ENCODE data around the gene DAB1. TPM values are rescaled to one million over a fixed set of nuclear protein-coding genes. Genes with fewer than 3 reads are reported as not detected.

The DAB1 gene
- total and polyA plus RNA-seq, 2 of the 8 experiments (the other 6 are each of a cell fraction or from before 2014, with no cell fraction given) = 4.4 to 11.8 TPM

DNA sequence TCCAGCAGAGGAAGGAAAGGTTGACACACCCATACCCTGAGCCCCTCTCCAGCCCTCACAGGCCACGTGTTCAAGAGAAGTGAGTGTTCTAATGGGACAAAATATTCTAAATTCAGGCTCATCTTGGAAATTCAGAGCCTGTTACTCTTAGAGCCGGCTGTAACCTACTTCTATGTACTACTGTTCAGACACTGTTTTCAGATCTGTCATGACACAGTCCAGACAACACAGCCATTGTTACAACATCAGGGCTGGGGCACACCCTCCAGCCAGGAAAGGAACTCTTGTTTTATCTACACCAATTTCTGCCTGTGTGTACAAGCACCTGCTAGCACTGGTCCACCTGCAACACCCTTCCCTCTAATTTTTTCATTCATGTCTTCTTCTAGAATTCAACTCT lies 312.7 kb downstream of the DAB1 start:
- no peaks in the 10 kb centered on the region for H3K9me3 ChIP-seq (ENCODE audit: insufficient read depth in 2 of 2, low read depth in 1 of 2, low read length in 1 of 2)
- no peaks in the 10 kb centered on the region for H3K79me2 ChIP-seq (ENCODE audit: control insufficient read depth in 1 of 2, insufficient read depth in 2 of 2, low read length in 2 of 2)
- no peak overlapping the region for H3K18ac ChIP-seq (ENCODE audit: extremely low read depth, low read length)
- no peak overlapping the region for H3K4ac ChIP-seq (replicated peaks; ENCODE audit: insufficient read length, low read depth, low read length)
- no peak overlapping the region for H2BK20ac ChIP-seq (ENCODE audit: low read length)
- no peak overlapping the region for H3K9ac ChIP-seq (replicated peaks in 1 of 4; ENCODE audit: extremely low read depth in 1 of 4, low read depth in 3 of 4, low read length in 3 of 4)
- no peaks in the 10 kb centered on the region for H3K23me2 ChIP-seq (ENCODE audit: low read depth, low read length)
- no peak overlapping the region for H2BK120ac ChIP-seq (replicated peaks; ENCODE audit: low read depth, low read length)
- no peak overlapping the region for H4K5ac ChIP-seq (ENCODE audit: insufficient read length, low read depth, low read length)
- 91% methylated on average over 2 of the region's 2 CpGs; no CpG with 5 or more reads in 1 of the 2 experiments for WGBS, 2 experiments (ENCODE audit: extremely low coverage in 1 of 2, insufficient coverage in 1 of 2, insufficient read length in 1 of 2, insufficient replicate concordance in 2 of 2, low coverage in 1 of 2, low lambda C conversion rate in 2 of 2, missing lambda C conversion rate in 1 of 2)
- no peak overlapping the region for H2BK5ac ChIP-seq (ENCODE audit: low read depth, low read length)
- no peak overlapping the region for H3K14ac ChIP-seq (ENCODE audit: insufficient read length)
- FAIRE-seq (no peak), DNase-seq (ENCODE audit: low read depth in 1 of 2, low spot score in 2 of 2) (no peak)
- H2BK15ac ChIP-seq (ENCODE audit: low read length) = no peak overlapping the region
- H2AK5ac ChIP-seq (ENCODE audit: low read depth, low read length) = no peak overlapping the region
- no peak overlapping the region for H4K8ac ChIP-seq (ENCODE audit: extremely low read depth, insufficient read depth, low read length)
- no peaks in the 10 kb centered on the region for H3K36me3 ChIP-seq (ENCODE audit: control insufficient read depth in 2 of 4, insufficient read depth in 4 of 4, low read length in 3 of 4)
- no peak overlapping the region for H2BK12ac ChIP-seq (ENCODE audit: low read depth, low read length)
- H3K56ac ChIP-seq (replicated peaks; ENCODE audit: insufficient read length, low read depth, low read length) = no peak overlapping the region
- no peak for TF ChIP-seq EP300 (IDR thresholded peaks at IDR 0.05; ENCODE audit: borderline replicate concordance in 1 of 2, low read depth in 2 of 2, low read length in 2 of 2)
- TF ChIP-seq GTF2F1 (IDR thresholded peaks at IDR 0.05; ENCODE audit: borderline replicate concordance, low read depth, low read length) = no peak
- TF ChIP-seq BACH1 (IDR thresholded peaks at IDR 0.05; ENCODE audit: low read length) = no peak
- no peaks in the 10 kb centered on the region for H4K20me1 ChIP-seq (replicated peaks in 1 of 2; ENCODE audit: control insufficient read depth in 1 of 2, insufficient read depth in 2 of 2, low read length in 2 of 2)
- ChIA-PET POLR2A (ENCODE audit: partially characterized antibody) (no interaction called here), CTCF (ENCODE audit: partially characterized antibody) (interaction anchor here (1.0 kb wide), 1 partner anchor 278 kb away, joined by 3 read pairs; no protein-coding TSS in a partner anchor)
- no peak overlapping the region for H3K4me2 ChIP-seq (ENCODE audit: insufficient read depth in 1 of 2, low read depth in 2 of 2, low read length in 2 of 2)
- H4K91ac ChIP-seq (replicated peaks; ENCODE audit: insufficient read length, low read length) = no peak overlapping the region
- H3K4me1 ChIP-seq (replicated peaks in 1 of 4; ENCODE audit: control insufficient read depth in 3 of 4, insufficient read depth in 4 of 4, low read length in 3 of 4) = peaks cover 0 to 3% (median 1%) of the 10 kb centered on the region in 4 experiments; a peak in 4 of 7 replicates
- peaks cover 0 to 1% (median 0%) of the 10 kb centered on the region in 4 experiments; a peak in 1 of 7 replicates for H3K27me3 ChIP-seq (replicated peaks in 1 of 4; ENCODE audit: control insufficient read depth in 3 of 4, extremely low read depth in 1 of 4, insufficient read depth in 3 of 4, low read length in 3 of 4)
- H2AFZ ChIP-seq (ENCODE audit: low read length) = no peak overlapping the region
- H3K27ac ChIP-seq (ENCODE audit: low read depth, low read length) = no peak overlapping the region
- H3K4me3 ChIP-seq (ENCODE audit: extremely low read depth in 1 of 4, insufficient read depth in 2 of 4, low read depth in 3 of 4, low read length in 4 of 4) = no peak overlapping the region
- no peak overlapping the region for H3K23ac ChIP-seq (ENCODE audit: insufficient read length)
- H3K79me1 ChIP-seq (ENCODE audit: low read depth, low read length) = no peaks in the 10 kb centered on the region

Measured in H1 (cell line).